H9 (cell line): Measurements from ENCODE around the gene STK25. TPM values are rescaled to one million over a fixed set of nuclear protein-coding genes. Genes with fewer than 3 reads are reported as not detected.
A peak's percentile ranks its signal among the peaks of the same experiment; 100 is the strongest.

ENCODE experiments used
- DNase-seq: peaks from one replicate; pipeline ENCODE4 v3.0.0-alpha.2; 2017
- H2AFZ ChIP-seq: one replicate; pipeline ENCODE4 v1.6.1; 2013; ENCODE audit warnings: mild to moderate bottlenecking, low read length, control low read depth, moderate library complexity
- H2AK5ac ChIP-seq: 2 replicates; pipeline ENCODE4 v1.6.1; 2013; ENCODE audit warnings: low read length, control low read depth, mixed read lengths; ENCODE audit not compliant: insufficient read length
- H2BK120ac ChIP-seq: one replicate; pipeline ENCODE4 v1.6.1; 2013; ENCODE audit warnings: low read depth, mild to moderate bottlenecking, low read length, control low read depth, inconsistent platforms; ENCODE audit not compliant: poor library complexity, severe bottlenecking
- H2BK12ac ChIP-seq: 2 replicates; pipeline ENCODE4 v1.6.1; 2013; ENCODE audit warnings: low read length, control low read depth, mixed read lengths, low read depth; ENCODE audit not compliant: insufficient read length
- H2BK15ac ChIP-seq: 2 replicates; pipeline ENCODE4 v1.6.1; 2013; ENCODE audit warnings: low read depth, low read length, control low read depth
- H2BK20ac ChIP-seq: one replicate; pipeline ENCODE4 v1.6.1; 2013; ENCODE audit warnings: low read depth, mild to moderate bottlenecking, low read length, control low read depth, inconsistent platforms; ENCODE audit not compliant: poor library complexity, severe bottlenecking
- H2BK5ac ChIP-seq: 2 replicates; pipeline ENCODE4 v1.6.1; 2013; ENCODE audit warnings: low read length, control low read depth, mixed read lengths; ENCODE audit not compliant: insufficient read length
- H3K14ac ChIP-seq: 2 replicates; pipeline ENCODE4 v1.6.1; 2013; ENCODE audit warnings: low read length, control low read depth; ENCODE audit not compliant: insufficient read depth
- H3K18ac ChIP-seq: 2 replicates; pipeline ENCODE4 v1.6.1; 2013; ENCODE audit warnings: low read depth, mild to moderate bottlenecking, mixed read lengths, low read length, control low read depth; ENCODE audit not compliant: insufficient read length
- H3K23ac ChIP-seq: 2 replicates; pipeline ENCODE4 v1.6.1; 2013; ENCODE audit warnings: low read length, control low read depth, mixed read lengths, low read depth; ENCODE audit not compliant: insufficient read length
- H3K23me2 ChIP-seq: 2 replicates; pipeline ENCODE4 v1.6.1; 2013; ENCODE audit warnings: low read depth, mild to moderate bottlenecking, mixed read lengths, low read length, control low read depth; ENCODE audit not compliant: insufficient read length, poor library complexity, severe bottlenecking
- H3K27ac ChIP-seq: 2 replicates; pipeline ENCODE4 v1.5.1; 2013; ENCODE audit warnings: low read length, control low read depth, mixed read lengths, low read depth; ENCODE audit not compliant: insufficient read length
- H3K27me3 ChIP-seq: 2 replicates; pipeline ENCODE4 v1.6.1; 2013; ENCODE audit warnings: low read length, control low read depth, inconsistent platforms; ENCODE audit not compliant: insufficient read depth
- H3K4ac ChIP-seq: 2 replicates; pipeline ENCODE4 v1.6.1; 2013; ENCODE audit warnings: low read depth, mild to moderate bottlenecking, control low read depth, inconsistent platforms, low read length, moderate library complexity
- H3K4me1 ChIP-seq: 2 replicates; pipeline ENCODE4 v1.6.1; 2013; ENCODE audit warnings: low read length, control low read depth, inconsistent platforms; ENCODE audit not compliant: insufficient read depth
- H3K4me2 ChIP-seq: 2 replicates; pipeline ENCODE4 v1.6.1; 2013; ENCODE audit warnings: low read length, control low read depth, mixed read lengths; ENCODE audit not compliant: insufficient read length, insufficient read depth
- H3K56ac ChIP-seq: 2 replicates; pipeline ENCODE4 v1.6.1; 2013; ENCODE audit warnings: low read depth, mild to moderate bottlenecking, mixed read lengths, low read length, control low read depth; ENCODE audit not compliant: insufficient read length
- H3K79me1 ChIP-seq: 2 replicates; pipeline ENCODE4 v1.6.1; 2013; ENCODE audit warnings: low read depth, mild to moderate bottlenecking, moderate library complexity, low read length, control low read depth, inconsistent platforms; ENCODE audit not compliant: insufficient read depth, poor library complexity, severe bottlenecking
- H3K79me2 ChIP-seq: 2 replicates; pipeline ENCODE4 v1.6.1; 2013; ENCODE audit warnings: low read length, control low read depth, inconsistent platforms; ENCODE audit not compliant: insufficient read depth
- H3K9ac ChIP-seq: 2 replicates; pipeline ENCODE4 v1.6.1; 2013; ENCODE audit warnings: low read length, control low read depth, mixed read lengths; ENCODE audit not compliant: insufficient read length; ENCODE audit errors: extremely low read depth
- H3K9me3 ChIP-seq: one replicate; pipeline ENCODE4 v1.6.1; 2013; ENCODE audit warnings: low read depth, low read length, inconsistent platforms; ENCODE audit not compliant: control insufficient read depth
- H3T11ph ChIP-seq: one replicate; pipeline ENCODE4 v1.6.1; 2013; ENCODE audit warnings: mild to moderate bottlenecking, low read length, control low read depth, inconsistent platforms
- H4K20me1 ChIP-seq: one replicate; pipeline ENCODE4 v1.6.1; 2013; ENCODE audit not compliant: control insufficient read depth, insufficient read length, insufficient read depth
- H4K5ac ChIP-seq: 2 replicates; pipeline ENCODE4 v1.6.1; 2013; ENCODE audit warnings: low read depth, mild to moderate bottlenecking, mixed read lengths, low read length, control low read depth; ENCODE audit not compliant: insufficient read length
- H4K8ac ChIP-seq: replicated peaks from 2 replicates; pipeline ENCODE4 v1.6.1; 2013; ENCODE audit warnings: low read length, control low read depth, mixed read lengths, low read depth; ENCODE audit not compliant: insufficient read length
- H4K91ac ChIP-seq: 2 replicates; pipeline ENCODE4 v1.6.1; 2013; ENCODE audit warnings: low read depth, mild to moderate bottlenecking, moderate library complexity, mixed read lengths, low read length, control low read depth; ENCODE audit not compliant: insufficient read length
- H3K27ac Mint-ChIP-seq, 3 experiments: 2 replicates in 2 of 3; 3 replicates in 1 of 3; pipeline ENCODE4 v1.8.0; 2020 to 2021; ENCODE audit warnings: mixed read lengths in 3 of 3, mild to moderate bottlenecking in 1 of 3, moderate library complexity in 1 of 3
- H3K27me3 Mint-ChIP-seq: 2 replicates; pipeline ENCODE4 v1.8.0; 2021; ENCODE audit warnings: low read depth, mild to moderate bottlenecking, moderate library complexity, mixed read lengths
- H3K36me3 Mint-ChIP-seq, 3 experiments: 2 replicates in 2 of 3; 3 replicates in 1 of 3; pipeline ENCODE4 v1.8.0; 2020 to 2021; ENCODE audit warnings: low read depth in 3 of 3, mixed read lengths in 3 of 3; ENCODE audit not compliant: insufficient read depth in 1 of 3
- H3K4me1 Mint-ChIP-seq, 2 experiments: 2 replicates each; pipeline ENCODE4 v1.8.0; 2020; ENCODE audit warnings: mixed read lengths in 2 of 2
- H3K4me3 Mint-ChIP-seq, 2 experiments: 2 replicates in 1 of 2; 3 replicates in 1 of 2; pipeline ENCODE4 v1.8.0; 2020 to 2021; ENCODE audit warnings: mild to moderate bottlenecking in 2 of 2, mixed read lengths in 2 of 2, moderate library complexity in 1 of 2
- H3K9me3 Mint-ChIP-seq, 2 experiments: 2 replicates in 1 of 2; 3 replicates in 1 of 2; pipeline ENCODE4 v1.8.0; 2020; ENCODE audit warnings: mild to moderate bottlenecking in 2 of 2, mixed read lengths in 2 of 2, moderate library complexity in 1 of 2
- CTCF ChIP-seq: fragments of 200-600 bp; sonication (generic); conservative IDR thresholded peaks from 3 replicates; pipeline ENCODE4 v1.8.0; 2021; ENCODE audit warnings: antibody characterized with exemption, mild to moderate bottlenecking
- WGBS: extraction: QIAGEN DNeasy Blood & Tissue Kit; methylation state at CpG from one replicate; pipeline ENCODE4 v1.1.7; 2013; ENCODE audit warnings: missing lambda C conversion rate, low lambda C conversion rate, mixed read lengths; ENCODE audit not compliant: insufficient read length; ENCODE audit errors: extremely low coverage; 5-methylcytosine and 5-hydroxymethylcytosine counted together
- total RNA-seq: library from RNA; stranded (reverse); gene quantifications from 2 replicates; pipeline ENCODE4 v1.2.1, GENCODE V29; 2021

The STK25 gene
- total RNA-seq, 1 experiment from 2014 or later = 189 TPM

GRCh38 chr2:241550616-241551580 lies 42.5 kb upstream of the STK25 start:
- Histone ChIP-seq H3K23me2 (no peaks in the 10 kb centered on the region), H2BK5ac (no peak overlapping the region)
- no CpG with 5 or more reads among the region's 21 CpGs for WGBS

More at GRCh38 chr2:241550616-241551580, 42.5 kb upstream of the STK25 start:
- H3K18ac ChIP-seq = no peak overlapping the region
- Mint-ChIP-seq H3K9me3 (no peaks in the 10 kb centered on the region), H3K36me3 (no peaks in the 10 kb centered on the region; a peak in 1 of 7 replicates), H3K4me1 (peaks cover 10 to 12% of the 10 kb centered on the region in 2 experiments), H3K27me3 (peaks cover 6% of the 10 kb centered on the region), H3K27ac (0 out of 7 replicates have a peak overlapping the region, but pooled peaks of 1 of the 3 experiments have one; percentile 25), H3K4me3 (no peak overlapping the region)
- TF ChIP-seq CTCF = no peak
- H3T11ph ChIP-seq = no peak overlapping the region
- no peak overlapping the region for H3K56ac ChIP-seq
- H2AFZ ChIP-seq = no peak overlapping the region
- no peak overlapping the region for H3K9ac ChIP-seq
- H3K4ac ChIP-seq = no peak overlapping the region
- H4K20me1 ChIP-seq = no peaks in the 10 kb centered on the region
- H2AK5ac ChIP-seq = no peak overlapping the region
- no peak overlapping the region for H4K5ac ChIP-seq
- no peak overlapping the region for H2BK20ac ChIP-seq
- no peak overlapping the region for H3K27ac ChIP-seq
- H2BK15ac ChIP-seq = no peak overlapping the region
- no peak overlapping the region for H4K91ac ChIP-seq
- H3K27me3 ChIP-seq = no peaks in the 10 kb centered on the region
- no peak overlapping the region for H2BK12ac ChIP-seq
- H3K79me1 ChIP-seq = no peaks in the 10 kb centered on the region
- no peak for DNase-seq
- no peak overlapping the region for H3K23ac ChIP-seq
- no peaks in the 10 kb centered on the region for H3K79me2 ChIP-seq
- peaks cover 5% of the 10 kb centered on the region; the same call in 1 of the 2 replicates for H3K4me1 ChIP-seq
- no peak overlapping the region for H4K8ac ChIP-seq
- H2BK120ac ChIP-seq = no peak overlapping the region
- no peaks in the 10 kb centered on the region for H3K9me3 ChIP-seq
- no peak overlapping the region for H3K4me2 ChIP-seq
- no peak overlapping the region; the same call in 1 of the 2 replicates for H3K14ac ChIP-seq
